ENCODE data around the gene ITIH1. TPM values are rescaled to one million over a fixed set of nuclear protein-coding genes. Genes with fewer than 3 reads are reported as not detected.

Gene ITIH1
- total RNA-seq, 1 experiment from 2014 or later = not detected

DNA sequence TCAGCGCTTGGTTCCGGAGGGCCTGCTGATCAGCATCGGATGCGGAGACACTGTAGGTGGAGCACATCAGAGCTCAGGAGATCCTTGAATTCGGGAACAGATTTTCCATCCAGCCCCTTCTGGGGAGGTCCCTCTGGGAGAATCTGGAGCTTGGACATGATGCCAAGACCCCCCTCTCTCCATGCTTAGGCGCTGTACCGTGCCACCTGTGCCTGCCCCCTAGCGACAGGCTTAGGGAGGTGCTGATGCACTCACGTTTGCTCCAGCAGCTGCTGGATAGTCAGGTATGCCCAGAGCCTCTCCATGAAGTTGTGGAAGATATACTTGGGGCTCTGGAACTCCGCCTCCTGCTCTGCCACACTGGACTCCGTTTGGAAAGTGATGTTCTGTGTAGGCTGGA, 43.3 kb downstream of the ITIH1 start:
- no peaks in the 10 kb centered on the region for H3K9me3 ChIP-seq
- no peak for DNase-seq
- no peak overlapping the region for H3K4me3 ChIP-seq
- no peaks in the 10 kb centered on the region for H3K27me3 ChIP-seq
- no peaks in the 10 kb centered on the region for H3K36me3 ChIP-seq

DNA sequence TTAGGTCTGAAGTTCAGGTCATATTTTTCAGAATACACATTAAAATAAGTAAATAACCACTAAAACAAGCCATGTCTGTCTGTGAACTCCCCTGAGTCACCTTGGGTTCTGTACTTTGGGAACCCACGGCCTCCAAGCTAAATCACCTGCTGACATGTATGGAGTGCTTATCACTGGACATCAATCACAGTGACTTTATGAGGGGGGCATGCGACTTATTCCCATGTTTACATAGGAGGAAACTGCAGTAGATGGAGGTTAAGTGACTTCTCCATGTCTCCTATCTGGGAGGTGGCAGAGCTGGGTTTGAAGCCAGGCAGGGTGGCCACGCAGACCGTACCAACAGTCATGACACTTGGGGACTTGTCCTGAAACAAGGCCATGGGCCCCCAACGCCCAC, 45.0 kb downstream of the ITIH1 start:
- Histone ChIP-seq H3K9me3 (no peaks in the 10 kb centered on the region), H3K27me3 (no peaks in the 10 kb centered on the region), H3K4me3 (no peak overlapping the region), H3K36me3 (no peaks in the 10 kb centered on the region)
- no peak for DNase-seq

DNA sequence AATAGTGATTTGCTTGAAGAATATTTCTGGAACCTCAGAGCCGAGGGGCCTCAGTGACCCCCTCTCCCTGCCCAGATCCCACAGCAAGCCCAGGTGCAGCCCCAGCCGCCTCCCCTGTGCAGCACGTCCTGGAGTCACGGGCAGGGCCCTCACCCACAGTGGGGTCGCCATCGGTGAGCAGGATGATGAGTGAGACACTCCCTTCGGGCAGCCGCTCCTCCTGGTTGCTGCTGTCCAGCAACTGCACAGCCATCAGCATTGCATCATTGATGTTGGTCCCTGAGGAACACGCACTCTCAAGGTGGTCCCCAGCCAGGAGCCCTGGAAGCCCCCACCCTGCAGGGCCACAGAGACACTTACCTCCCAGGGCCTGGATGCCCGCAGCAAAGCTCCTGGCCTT, 46.6 kb downstream of the ITIH1 start:
- no peaks in the 10 kb centered on the region for H3K36me3 ChIP-seq
- H3K4me3 ChIP-seq = no peak overlapping the region
- H3K9me3 ChIP-seq = no peaks in the 10 kb centered on the region
- no peak for DNase-seq
- no peaks in the 10 kb centered on the region for H3K27me3 ChIP-seq

DNA sequence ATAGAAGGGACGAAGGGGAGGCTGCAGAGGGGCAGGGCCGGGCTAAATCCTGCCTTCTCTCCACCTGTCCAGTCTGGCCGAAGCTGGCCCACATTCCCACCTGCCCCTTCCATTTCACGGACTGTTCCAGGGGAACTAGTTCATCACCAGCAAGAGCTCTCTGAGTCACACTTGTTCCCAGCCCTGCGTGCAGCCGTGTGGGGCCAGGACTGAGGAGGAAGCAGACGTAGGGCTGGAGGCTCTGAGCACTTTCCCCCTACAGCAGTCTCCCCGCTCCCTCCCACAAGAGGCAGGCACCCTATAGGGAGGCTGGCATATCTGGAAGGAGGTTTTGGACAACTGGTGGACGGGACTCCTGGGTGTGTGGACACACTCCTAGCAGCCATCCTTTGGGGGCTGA, 50.0 kb downstream of the ITIH1 start:
- Histone ChIP-seq H3K27me3 (no peaks in the 10 kb centered on the region), H3K36me3 (no peaks in the 10 kb centered on the region), H3K9me3 (no peaks in the 10 kb centered on the region), H3K4me3 (no peak overlapping the region)
- no peak for DNase-seq

DNA sequence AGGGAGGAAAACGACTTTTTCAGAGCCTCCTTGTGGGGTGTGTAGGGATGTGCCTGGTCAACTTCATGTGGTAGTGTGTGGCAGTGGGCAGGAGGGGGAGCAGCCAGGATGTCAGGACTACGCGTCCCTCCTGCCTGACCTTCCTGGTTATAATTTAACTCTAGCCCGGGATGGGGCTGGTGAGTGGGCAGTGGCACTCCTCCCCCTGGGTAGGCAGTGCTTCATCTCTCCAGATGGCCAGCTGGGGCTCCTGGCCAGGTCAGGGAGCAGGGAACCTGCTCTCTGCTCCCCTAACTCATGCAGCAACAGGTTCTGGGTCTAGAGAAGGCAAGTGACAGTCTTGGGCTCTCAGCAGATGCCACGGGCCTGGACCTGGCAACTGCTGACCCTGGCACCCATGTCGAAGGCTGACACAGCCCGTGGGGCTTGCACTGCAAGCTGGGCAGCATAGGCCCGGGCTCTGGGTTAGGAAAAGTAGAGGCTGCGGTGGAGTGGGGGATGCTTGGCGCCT, 50.5 kb downstream of the ITIH1 start:
- DNase-seq = no peak

DNA sequence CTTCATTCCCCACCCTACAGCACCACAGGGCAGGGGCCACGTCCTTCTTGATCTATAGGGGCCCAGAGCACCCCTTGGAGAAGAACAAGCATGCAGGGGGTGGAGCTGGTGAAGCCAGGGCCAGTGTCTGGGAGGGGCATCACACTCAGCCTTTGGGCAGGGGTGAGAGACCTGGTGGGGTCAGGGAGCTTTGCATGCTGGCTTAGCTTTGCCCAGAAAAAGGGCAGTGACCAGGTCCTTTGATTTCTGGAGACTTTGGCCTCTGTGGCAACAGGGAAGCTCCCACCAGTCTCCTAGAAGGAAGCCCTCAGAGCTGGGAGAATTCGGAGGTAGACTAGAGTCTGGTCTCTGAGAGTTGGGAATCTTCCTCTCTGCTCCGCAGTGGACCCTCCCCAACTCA, 52.1 kb downstream of the ITIH1 start:
- Histone ChIP-seq H3K36me3 (no peaks in the 10 kb centered on the region), H3K27me3 (no peaks in the 10 kb centered on the region), H3K9me3 (no peaks in the 10 kb centered on the region), H3K4me3 (no peak overlapping the region)
- no peak for DNase-seq

More for the DNA sequence above, 50.5 kb downstream of the ITIH1 start:
- Histone ChIP-seq H3K4me3 (no peak overlapping the region), H3K36me3 (no peaks in the 10 kb centered on the region), H3K9me3 (no peaks in the 10 kb centered on the region), H3K27me3 (no peaks in the 10 kb centered on the region)

DNA sequence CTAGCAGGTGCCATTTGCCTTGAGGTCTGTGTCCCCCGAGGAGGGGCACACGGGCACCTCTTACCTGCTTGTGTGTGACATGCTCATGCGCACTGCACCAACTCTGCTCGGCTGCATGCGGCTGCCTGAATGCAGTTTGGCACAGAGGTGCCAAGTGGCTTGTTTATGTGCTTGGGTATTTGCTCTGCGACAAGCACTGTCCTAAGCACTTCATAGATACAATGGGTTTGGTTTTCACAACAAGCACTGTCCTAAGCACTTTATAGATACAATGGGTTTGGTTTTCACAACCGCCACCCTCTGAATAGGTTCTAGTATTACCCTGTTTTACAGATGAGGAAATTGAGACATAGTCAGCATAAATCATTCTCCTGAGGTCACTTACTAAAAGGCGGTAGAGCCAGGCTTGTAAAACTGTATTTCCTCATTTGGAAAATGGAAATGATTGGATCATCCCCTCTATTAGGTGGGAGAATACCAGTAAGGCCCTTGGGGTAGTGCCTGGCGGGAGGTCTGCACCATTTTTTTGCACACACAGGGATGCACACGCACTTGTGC, 52.6 kb downstream of the ITIH1 start:
- Histone ChIP-seq H3K9me3 (no peaks in the 10 kb centered on the region), H3K36me3 (no peaks in the 10 kb centered on the region), H3K27me3 (no peaks in the 10 kb centered on the region), H3K4me3 (no peak overlapping the region)
- no peak for DNase-seq

DNA sequence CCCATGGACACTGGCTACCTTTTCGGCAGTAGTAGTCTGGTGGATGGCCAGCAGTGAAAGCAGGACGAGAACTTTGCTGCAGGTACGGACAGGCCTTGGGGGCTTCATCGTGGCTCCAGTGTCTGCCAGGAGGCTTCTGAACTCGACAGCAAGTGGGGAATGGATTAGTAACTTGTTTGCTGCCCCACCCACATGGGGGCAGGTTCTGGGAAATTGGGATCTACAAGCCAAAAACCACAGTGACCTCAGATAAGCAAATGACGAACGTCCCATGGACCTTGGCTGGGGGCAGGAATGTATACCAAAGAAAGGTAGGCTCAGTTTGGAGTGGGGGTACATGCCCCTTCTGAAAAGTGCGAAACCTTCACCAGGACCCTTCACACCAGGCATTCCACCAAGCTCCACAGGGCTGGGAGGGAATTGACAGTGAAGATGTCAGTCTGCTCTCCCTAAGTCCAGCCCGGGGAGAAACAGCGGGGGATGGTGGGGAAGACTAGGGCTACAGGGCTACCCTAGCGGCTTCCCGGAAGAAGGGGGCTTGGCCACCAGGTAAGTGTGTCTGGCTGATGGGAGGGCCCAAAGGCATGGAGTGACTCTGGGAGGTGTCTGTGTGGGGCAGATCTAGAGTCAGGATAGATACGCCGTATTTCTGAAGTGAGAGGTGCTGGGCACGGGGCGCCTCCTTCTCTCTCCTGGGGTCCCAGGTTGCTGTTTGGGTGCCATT, 53.3 kb downstream of the ITIH1 start, which contains the start of gene ITIH4:
TSS of gene ITIH4 (minus strand) at position 138 of the 724 bp plus-strand sequence. CDS start at position 108, 30 bp downstream.
- no peak within 1 kb of the TSS for H3K4me3 ChIP-seq
- H3K36me3 ChIP-seq = no peaks in the 10 kb centered on the region
- no peaks in the 10 kb centered on the region for H3K27me3 ChIP-seq
- no peaks in the 10 kb centered on the region for H3K9me3 ChIP-seq
- DNase-seq = no peak

DNA sequence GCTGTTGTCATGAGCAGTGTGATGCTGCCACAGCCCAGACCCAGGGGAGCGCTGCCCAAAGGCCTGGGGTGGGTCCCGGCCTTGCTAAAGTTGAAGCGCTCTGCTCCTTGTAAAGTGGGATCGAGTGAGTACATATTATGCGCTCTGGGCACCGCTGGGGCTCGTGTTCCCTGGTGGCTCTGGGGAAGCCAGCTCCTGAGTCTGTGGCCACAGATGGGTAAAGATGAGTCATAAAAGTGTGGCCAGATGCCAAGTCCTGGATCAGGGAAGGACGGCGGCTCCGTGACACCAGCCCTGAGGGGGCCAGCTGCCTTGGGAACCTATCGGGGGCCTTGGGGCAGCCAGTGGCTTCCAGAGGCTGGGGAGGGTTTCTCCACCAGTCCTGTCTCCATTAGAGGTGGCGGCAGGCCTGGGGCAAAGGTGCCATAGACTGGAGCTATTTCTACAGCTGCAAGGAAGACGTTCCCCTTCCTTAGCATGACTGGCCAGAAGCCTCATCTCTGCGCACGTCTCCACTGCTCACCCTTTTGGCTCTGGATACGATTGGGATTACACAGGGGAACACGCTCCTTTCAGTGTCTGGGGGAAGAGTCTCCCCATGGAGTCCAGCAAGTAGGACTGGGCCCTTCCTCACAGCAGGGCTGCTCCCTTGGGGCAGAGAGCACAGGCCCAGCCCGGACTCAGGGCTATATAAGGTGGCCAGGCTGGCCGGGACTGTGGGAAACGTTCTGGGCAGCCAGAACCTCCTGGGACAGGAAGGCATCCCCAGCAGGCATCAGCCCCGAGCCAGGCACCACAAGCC, 54.3 kb downstream of the ITIH1 start:
- H3K9me3 ChIP-seq = no peaks in the 10 kb centered on the region
- H3K27me3 ChIP-seq = no peaks in the 10 kb centered on the region
- no peaks in the 10 kb centered on the region for H3K36me3 ChIP-seq
- no peak overlapping the region for H3K4me3 ChIP-seq
- peak; percentile 47 for DNase-seq

DNA sequence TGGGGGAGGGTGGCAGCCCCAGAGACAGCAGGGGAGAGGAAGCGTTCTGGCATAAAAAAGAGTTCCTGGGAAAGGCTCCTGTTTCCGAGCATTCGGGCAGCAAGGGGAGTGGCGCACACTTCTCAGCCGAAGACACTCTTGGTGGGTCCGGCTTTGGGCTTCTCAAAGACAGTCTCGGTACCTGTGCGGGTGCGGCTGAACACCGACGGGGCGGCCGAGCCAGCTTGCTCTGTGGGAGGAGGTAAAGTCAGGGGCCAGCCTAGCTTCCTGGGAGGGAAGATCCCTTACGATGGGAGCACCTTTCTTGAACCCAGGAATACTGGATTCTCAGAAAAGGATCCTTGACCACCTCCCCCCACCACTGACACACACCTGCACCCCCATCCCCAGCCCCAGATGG, 55.8 kb downstream of the ITIH1 start:
- no peak for DNase-seq
- no peaks in the 10 kb centered on the region for H3K27me3 ChIP-seq
- no peaks in the 10 kb centered on the region for H3K36me3 ChIP-seq
- no peaks in the 10 kb centered on the region for H3K9me3 ChIP-seq
- H3K4me3 ChIP-seq = no peak overlapping the region

DNA sequence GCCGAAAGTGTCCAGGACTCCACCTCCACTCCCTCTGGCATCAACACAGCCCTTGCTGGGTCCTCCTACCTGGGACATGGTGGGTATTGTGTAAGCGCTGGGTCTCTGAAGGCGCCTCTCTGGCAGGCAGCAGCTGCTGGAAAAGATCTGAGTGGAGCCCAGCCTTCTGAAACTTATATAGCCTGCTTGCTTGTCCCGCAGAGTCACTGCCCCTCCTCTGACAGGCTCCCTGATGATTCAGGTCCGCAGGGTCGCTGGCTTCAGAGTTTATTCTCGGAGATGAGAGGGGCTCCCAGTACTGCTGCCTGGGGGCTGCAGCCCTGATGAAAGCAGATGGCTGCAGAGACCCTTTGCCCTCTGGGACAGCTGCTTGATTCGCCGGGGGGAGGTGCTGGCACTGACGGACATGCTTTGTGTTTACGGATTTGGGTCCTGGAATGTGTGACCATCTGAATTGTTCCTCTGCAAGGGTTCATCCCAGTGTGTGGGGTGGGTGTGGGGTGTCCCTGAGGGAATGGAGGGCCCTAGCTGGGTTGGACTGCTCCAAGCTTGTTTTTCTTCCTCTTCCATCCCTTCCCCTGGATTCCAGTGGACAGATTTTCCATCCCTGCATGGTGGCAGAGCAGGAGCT, 57.6 kb downstream of the ITIH1 start, which contains the start of gene MUSTN1:
TSS of gene MUSTN1 (minus strand) at position 149 of the 631 bp plus-strand sequence. CDS start at position 78, 71 bp downstream.
- DNase-seq = no peak
- no peaks in the 10 kb centered on the region for H3K36me3 ChIP-seq
- no peaks in the 10 kb centered on the region for H3K9me3 ChIP-seq
- H3K4me3 ChIP-seq = no peak within 1 kb of the TSS
- H3K27me3 ChIP-seq = no peaks in the 10 kb centered on the region

DNA sequence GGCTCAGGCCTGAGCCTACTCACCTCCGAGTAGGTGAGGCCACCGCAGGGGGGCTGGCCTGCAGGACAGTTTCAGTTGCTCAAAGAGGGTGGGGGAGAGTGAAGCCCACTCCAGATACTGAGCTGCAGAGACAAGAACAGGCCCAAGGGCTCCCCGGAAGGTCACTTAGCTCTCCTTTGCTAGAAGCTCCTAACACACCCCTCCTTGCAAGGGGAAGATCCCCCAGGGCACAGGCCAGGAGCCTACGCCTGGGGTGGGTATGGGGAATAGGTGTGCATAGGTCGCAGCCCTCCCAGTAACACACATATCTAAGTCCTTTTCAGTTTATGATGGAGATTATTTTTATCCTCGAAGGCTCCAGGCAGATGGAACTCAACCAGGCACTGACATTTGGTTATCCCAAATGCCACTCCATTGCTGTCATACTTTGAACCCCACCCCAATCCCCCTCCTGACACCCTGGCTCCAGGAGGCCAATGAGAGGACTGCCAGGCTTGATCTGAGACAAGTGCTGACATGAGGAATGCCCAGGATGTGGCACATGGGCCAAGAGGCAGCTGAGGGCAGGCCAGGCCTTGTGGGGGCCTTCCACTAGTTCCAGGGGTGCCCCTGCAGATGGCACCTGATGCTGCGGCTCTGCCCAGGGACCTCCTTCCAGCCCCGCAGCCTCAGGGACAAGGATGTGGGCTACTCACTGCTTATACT, 58.5 kb downstream of the ITIH1 start:
- H3K4me3 ChIP-seq = no peak overlapping the region

DNA sequence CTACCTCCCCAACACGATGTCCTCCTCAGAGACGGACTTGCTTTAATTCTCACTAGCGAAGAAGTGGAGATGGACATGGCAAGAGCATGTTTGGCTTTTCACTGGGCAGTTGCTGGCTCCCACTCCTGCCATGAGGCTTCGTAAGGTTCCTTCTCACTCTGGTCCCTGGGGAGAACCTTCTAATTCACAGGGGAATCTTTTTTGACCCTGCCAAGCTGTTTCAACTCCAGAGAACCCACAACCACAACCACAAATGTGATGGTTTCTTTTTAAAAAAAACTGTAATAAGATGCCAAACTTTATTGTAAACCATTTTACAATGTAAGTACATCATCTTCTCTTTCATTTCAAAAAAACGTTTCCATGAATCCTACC, 59.1 kb downstream of the ITIH1 start:
- Histone ChIP-seq H3K4me3 (no peak overlapping the region), H3K27me3 (no peaks in the 10 kb centered on the region), H3K36me3 (no peaks in the 10 kb centered on the region), H3K9me3 (no peaks in the 10 kb centered on the region)
- DNase-seq = no peak

More for the DNA sequence above, 58.5 kb downstream of the ITIH1 start:
- no peaks in the 10 kb centered on the region for H3K9me3 ChIP-seq
- H3K36me3 ChIP-seq = no peaks in the 10 kb centered on the region
- DNase-seq = no peak
- H3K27me3 ChIP-seq = no peaks in the 10 kb centered on the region

DNA sequence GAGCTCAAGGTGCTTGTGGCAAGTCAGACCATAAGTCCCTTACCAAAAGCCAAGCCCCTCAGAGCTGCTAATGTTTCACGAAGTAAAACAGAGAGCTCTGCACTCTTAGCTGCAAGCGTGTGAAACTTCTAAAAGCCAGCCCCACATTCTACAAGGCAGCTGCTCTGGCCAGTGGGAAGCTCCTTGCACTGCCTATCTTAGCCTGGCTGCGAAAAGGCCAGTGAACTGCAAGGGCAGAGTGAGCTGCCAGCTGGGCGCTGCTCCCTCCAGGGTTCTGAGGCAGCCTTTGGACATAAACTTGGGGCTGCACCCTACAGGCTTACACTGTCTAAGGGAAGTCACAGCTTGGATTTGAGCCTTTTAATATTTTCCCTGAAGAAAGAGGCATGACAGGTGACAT, 59.6 kb downstream of the ITIH1 start:
- no peaks in the 10 kb centered on the region for H3K27me3 ChIP-seq
- no peaks in the 10 kb centered on the region for H3K36me3 ChIP-seq
- H3K4me3 ChIP-seq = no peak overlapping the region
- no peaks in the 10 kb centered on the region for H3K9me3 ChIP-seq
- no peak for DNase-seq

DNA sequence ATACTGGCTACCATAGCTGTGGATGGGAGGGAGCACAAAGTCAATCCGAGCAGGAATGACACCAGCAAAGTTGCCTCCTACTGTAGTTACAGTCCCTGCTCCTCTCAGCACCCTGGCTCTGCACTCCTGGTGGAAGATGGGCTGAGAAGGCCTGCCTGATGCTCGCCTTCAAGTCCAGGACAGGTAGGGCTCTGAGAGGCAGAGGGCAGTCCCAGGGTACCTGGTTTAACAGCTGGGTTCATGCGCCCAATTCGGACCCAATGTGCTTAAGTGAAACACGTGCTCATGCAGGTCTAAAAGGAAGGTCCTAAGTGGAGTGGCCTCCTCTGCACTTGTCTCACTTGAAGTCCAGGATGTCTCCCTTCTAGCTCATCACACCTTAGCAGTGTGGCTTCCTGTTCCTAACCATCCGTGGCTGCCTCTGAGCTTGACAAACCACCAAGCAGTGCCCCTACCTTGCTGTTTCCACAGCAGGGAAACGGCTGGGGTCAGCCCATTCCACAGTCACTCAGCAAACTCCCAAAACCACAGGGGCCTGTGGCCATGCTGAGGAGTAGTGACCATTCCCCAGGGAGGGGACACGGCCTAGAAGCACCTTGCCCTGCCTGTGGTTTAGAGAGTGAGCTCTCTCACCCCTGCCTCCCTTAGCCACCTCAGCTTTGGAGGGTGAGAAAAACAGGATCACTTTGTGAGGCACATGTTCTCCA, 61.3 kb downstream of the ITIH1 start:
- DNase-seq = no peak
- H3K4me3 ChIP-seq = no peak overlapping the region
- no peaks in the 10 kb centered on the region for H3K27me3 ChIP-seq
- no peaks in the 10 kb centered on the region for H3K36me3 ChIP-seq
- H3K9me3 ChIP-seq = no peaks in the 10 kb centered on the region

DNA sequence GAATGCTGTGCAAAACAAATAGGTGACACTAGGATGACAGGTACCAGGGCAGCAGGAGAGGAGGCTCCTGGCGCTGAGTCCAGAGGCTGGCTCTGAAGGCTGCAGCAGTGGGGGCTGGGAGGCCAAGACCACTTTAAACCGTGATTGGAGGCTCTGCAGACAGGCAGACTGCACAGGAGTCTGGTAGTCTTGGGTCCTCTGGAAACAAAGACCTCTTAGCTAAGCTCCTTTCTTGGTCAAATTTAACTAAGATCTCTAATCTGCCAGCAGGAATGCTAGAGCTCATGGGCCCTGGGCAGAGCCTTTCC, 61.8 kb downstream of the ITIH1 start:
- no peak for DNase-seq

More for the DNA sequence above, 61.8 kb downstream of the ITIH1 start:
- Histone ChIP-seq H3K9me3 (no peaks in the 10 kb centered on the region), H3K36me3 (no peaks in the 10 kb centered on the region), H3K27me3 (no peaks in the 10 kb centered on the region), H3K4me3 (no peak overlapping the region)

Measured in MG63 (cell line).